Measurements from ENCODE around the gene HSBP1L1.
A peak's percentile ranks its signal among the peaks of the same experiment; 100 is the strongest.

HSBP1L1 gene

GRCh38 chr18:79941473-79942119 is 22.8 kb upstream of the HSBP1L1 start:
- ChIA-PET POLR2A (interaction anchor here (0.7 to 1.2 kb wide), 2 partner anchors 8 to 12 kb away, joined by 3 read pairs; no protein-coding TSS in a partner anchor), CTCF (interaction anchor here (0.7 kb wide), 1 partner anchor 264 kb away, joined by 3 read pairs; no protein-coding TSS in a partner anchor)
- Histone ChIP-seq H3K27ac (ENCODE audit: extremely low read depth, low read depth, low read length) (no peak overlapping the region), H3K4me3 (ENCODE audit: low read depth, low read length) (no peak overlapping the region), H3K4me1 (ENCODE audit: control insufficient read depth, insufficient read depth, low read length) (peaks cover 11% of the 10 kb centered on the region; the same call in 1 of the 2 replicates), H3K36me3 (ENCODE audit: control insufficient read depth in 2 of 2, insufficient read depth in 1 of 2, low read length in 2 of 2) (peaks cover 10 to 37% of the 10 kb centered on the region in 2 experiments), H3K9me3 (ENCODE audit: control insufficient read depth, insufficient read depth, low read depth, low read length) (no peaks in the 10 kb centered on the region)
- no peak for TF ChIP-seq ZNF169 (tag by site-specific recombination; IDR thresholded peaks at IDR 0.05)
- TF ChIP-seq ZNF202 (tag by site-specific recombination; IDR thresholded peaks at IDR 0.05; ENCODE audit: borderline replicate concordance), result no peak
- no peak for TF ChIP-seq CTCF (tag by site-specific recombination; IDR thresholded peaks at IDR 0.05)
- TF ChIP-seq SP7 (tag by site-specific recombination; IDR thresholded peaks at IDR 0.05), result no peak
- no peak for TF ChIP-seq ZNF560 (tag by site-specific recombination; IDR thresholded peaks at IDR 0.05; ENCODE audit: borderline replicate concordance)
- TF ChIP-seq, protein P1, sequence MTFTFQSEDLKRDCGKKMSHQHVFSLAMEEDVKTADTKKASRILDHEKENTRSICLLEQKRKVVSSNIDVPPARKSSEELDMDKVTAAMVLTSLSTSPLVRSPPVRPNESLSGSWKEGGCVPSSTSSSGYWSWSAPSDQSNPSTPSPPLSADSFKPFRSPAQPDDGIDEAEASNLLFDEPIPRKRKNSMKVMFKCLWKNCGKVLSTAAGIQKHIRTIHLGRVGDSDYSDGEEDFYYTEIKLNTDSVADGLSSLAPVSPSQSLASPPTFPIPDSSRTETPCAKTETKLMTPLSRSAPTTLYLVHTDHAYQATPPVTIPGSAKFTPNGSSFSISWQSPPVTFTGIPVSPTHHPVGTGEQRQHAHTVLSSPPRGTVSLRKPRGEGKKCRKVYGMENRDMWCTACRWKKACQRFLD (tag by site-specific recombination; IDR thresholded peaks at IDR 0.05), result no peak
- TF ChIP-seq ZNF571 (tag by site-specific recombination; IDR thresholded peaks at IDR 0.05), result no peak

DNA sequence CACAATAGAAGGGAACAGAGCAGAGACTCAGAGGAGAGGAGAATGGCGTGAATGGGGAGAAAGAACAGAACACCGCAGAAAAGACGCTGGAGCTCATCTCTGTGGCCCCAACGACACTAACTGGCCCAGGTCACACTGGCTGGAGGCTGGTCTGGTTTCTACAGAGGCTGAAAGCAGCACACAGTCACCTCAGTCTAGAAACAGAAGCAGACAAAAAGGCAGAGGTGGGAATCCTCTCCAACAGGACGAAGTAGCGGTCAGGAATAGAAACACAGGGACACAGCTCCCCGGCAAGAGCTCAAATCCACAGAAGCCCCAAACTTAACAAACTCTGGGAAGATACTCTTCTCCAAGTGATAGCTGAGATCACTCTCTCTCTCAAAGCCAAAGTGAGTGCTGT is 22.2 kb upstream of the HSBP1L1 start:
- peaks cover 11% of the 10 kb centered on the region; the same call in 1 of the 2 replicates for H3K4me1 ChIP-seq (ENCODE audit: control insufficient read depth, insufficient read depth, low read length)
- no peak overlapping the region for H3K4me3 ChIP-seq (ENCODE audit: low read depth, low read length)
- TF ChIP-seq, protein P2, sequence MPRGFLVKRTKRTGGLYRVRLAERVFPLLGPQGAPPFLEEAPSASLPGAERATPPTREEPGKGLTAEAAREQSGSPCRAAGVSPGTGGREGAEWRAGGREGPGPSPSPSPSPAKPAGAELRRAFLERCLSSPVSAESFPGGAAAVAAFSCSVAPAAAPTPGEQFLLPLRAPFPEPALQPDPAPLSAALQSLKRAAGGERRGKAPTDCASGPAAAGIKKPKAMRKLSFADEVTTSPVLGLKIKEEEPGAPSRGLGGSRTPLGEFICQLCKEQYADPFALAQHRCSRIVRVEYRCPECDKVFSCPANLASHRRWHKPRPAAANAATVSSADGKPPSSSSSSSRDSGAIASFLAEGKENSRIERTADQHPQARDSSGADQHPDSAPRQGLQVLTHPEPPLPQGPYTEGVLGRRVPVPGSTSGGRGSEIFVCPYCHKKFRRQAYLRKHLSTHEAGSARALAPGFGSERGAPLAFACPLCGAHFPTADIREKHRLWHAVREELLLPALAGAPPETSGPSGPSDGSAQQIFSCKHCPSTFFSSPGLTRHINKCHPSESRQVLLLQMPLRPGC (tag by site-specific recombination; IDR thresholded peaks at IDR 0.05), result no peak
- TF ChIP-seq ZNF23 (tag by site-specific recombination; IDR thresholded peaks at IDR 0.05; ENCODE audit: borderline replicate concordance), result no peak
- TF ChIP-seq, protein P3, sequence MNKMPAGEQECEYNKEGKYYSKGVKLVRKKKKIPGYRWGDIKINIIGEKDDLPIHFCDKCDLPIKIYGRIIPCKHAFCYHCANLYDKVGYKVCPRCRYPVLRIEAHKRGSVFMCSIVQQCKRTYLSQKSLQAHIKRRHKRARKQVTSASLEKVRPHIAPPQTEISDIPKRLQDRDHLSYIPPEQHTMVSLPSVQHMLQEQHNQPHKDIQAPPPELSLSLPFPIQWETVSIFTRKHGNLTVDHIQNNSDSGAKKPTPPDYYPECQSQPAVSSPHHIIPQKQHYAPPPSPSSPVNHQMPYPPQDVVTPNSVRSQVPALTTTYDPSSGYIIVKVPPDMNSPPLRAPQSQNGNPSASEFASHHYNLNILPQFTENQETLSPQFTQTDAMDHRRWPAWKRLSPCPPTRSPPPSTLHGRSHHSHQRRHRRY (tag by site-specific recombination; IDR thresholded peaks at IDR 0.05), result no peak
- no peak for TF ChIP-seq ZNF561 (tag by site-specific recombination; IDR thresholded peaks at IDR 0.05; ENCODE audit: borderline replicate concordance)
- TF ChIP-seq ZNF548 (tag by site-specific recombination; IDR thresholded peaks at IDR 0.05), result no peak
- H3K36me3 ChIP-seq (ENCODE audit: control insufficient read depth in 2 of 2, insufficient read depth in 1 of 2, low read length in 2 of 2), result peaks cover 10 to 38% of the 10 kb centered on the region in 2 experiments
- ChIA-PET POLR2A (interaction anchor here (0.7 kb wide), 1 partner anchor 11 kb away, joined by 3 read pairs; no protein-coding TSS in a partner anchor), CTCF (interaction anchor here (0.7 kb wide), 1 partner anchor 264 kb away, joined by 3 read pairs; no protein-coding TSS in a partner anchor)
- H3K27ac ChIP-seq (ENCODE audit: extremely low read depth, low read depth, low read length), result no peak overlapping the region
- no peaks in the 10 kb centered on the region for H3K9me3 ChIP-seq (ENCODE audit: control insufficient read depth, insufficient read depth, low read depth, low read length)

DNA sequence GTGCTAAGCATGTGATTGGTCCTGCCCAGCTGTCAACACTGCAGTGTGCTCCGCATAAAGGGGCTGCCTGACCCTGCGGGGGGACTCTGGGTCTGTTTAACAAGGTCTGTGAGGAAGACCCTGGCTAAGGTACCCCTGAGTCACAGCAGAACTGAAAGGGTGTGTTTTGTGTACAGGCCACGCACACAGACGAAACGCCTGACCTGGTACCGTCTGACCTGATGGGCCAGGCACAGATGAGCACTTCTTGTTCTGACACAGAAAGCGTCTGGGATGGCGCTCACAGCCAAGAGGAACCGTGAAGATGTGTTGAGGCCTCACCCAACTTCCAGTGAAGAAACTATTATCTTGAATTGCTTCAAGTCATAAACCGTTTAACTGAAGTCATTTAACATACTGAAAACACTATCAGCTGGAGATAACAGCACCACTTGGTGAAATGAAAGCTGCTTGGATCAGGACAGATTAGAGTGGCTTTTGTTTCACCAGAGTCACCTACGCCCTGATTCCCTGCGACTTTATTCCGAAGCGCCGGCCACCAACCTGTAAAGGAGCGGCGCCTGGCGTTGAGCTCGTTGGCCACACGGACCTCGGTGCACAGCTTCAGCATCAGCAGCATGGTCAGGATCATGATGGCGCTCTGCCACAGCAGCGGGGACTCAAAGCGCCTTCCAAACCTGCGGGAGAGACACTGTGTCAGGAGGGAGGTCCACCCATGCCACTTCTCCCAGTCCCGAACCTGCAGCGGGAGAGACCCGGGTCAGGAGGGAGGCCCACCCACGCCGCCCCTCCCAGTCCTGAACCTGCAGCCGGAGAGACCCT is 21.4 kb upstream of the HSBP1L1 start:
- Histone ChIP-seq H3K27ac (ENCODE audit: extremely low read depth, low read depth, low read length) (no peak overlapping the region), H3K4me3 (ENCODE audit: low read depth, low read length) (no peak overlapping the region), H3K36me3 (ENCODE audit: control insufficient read depth in 2 of 2, insufficient read depth in 1 of 2, low read length in 2 of 2) (peaks cover 10 to 42% of the 10 kb centered on the region in 2 experiments), H3K9me3 (ENCODE audit: control insufficient read depth, insufficient read depth, low read depth, low read length) (no peaks in the 10 kb centered on the region), H3K4me1 (ENCODE audit: control insufficient read depth, insufficient read depth, low read length) (peaks cover 11% of the 10 kb centered on the region; the same call in 1 of the 2 replicates)
- POLR2A ChIA-PET, result no interaction called here
- CTCF ChIA-PET, result no interaction called here
- TF ChIP-seq ZNF354C (tag by site-specific recombination; IDR thresholded peaks at IDR 0.05; ENCODE audit: borderline replicate concordance, low read depth), result no peak
- TF ChIP-seq ZNF596 (tag by site-specific recombination; IDR thresholded peaks at IDR 0.05), result no peak
- peak; percentile 45; the same call in 1 of the 2 replicates for TF ChIP-seq PRDM4 (tag by site-specific recombination; IDR thresholded peaks at IDR 0.05)
- TF ChIP-seq KLF1 (tag by site-specific recombination; IDR thresholded peaks at IDR 0.05), result peak; percentile 59
- peak; percentile 40; the same call in 1 of the 2 replicates for TF ChIP-seq FEZF1 (tag by site-specific recombination; IDR thresholded peaks at IDR 0.05)
- TF ChIP-seq ZNF843 (tag by site-specific recombination; IDR thresholded peaks at IDR 0.05), result 0 out of 2 replicates have a peak, but pooled peaks have one; percentile 25
- TF ChIP-seq ZNF600 (tag by site-specific recombination; IDR thresholded peaks at IDR 0.05), result 0 out of 2 replicates have a peak, but pooled peaks have one; percentile 12

Data from HEK293 (cell line).